NCI-H2107 treated with DMSO at 0.1 percent for 48 hours (cell line): ENCODE results near the gene BBLN.
A peak's percentile ranks its signal among the peaks of the same experiment; 100 is the strongest.
"Not testable (repeated sequence)": the region's sequence is repeated elsewhere in the genome, so short reads cannot be mapped to it uniquely, and the experiment has no call there.

Source experiments
- DNase-seq: peaks from one replicate; lab custom pipeline; 2025; ENCODE audit not compliant: unreplicated experiment; lab: John Stamatoyannopoulos, UW

BBLN gene

GRCh38 chr9:128159784-128160602 is at the start of gene BBLN:
Gene BBLN (plus strand): TSS chr9:128160265. CDS start chr9:128160408, 143 bp downstream.
- peak; percentile 72 for DNase-seq

- not testable (repeated sequence) for DNase-seq
These were observed 48.3 kb upstream of the BBLN start for GRCh38 chr9:128111726-128112125.

- no peak for DNase-seq
These were observed 46.3 kb upstream of the BBLN start for GRCh38 chr9:128113526-128114325.

GRCh38 chr9:128114326-128115186 is 45.5 kb upstream of the BBLN start:
- no peak for DNase-seq

GRCh38 chr9:128115187-128116103 is 44.6 kb upstream of the BBLN start:
- DNase-seq: no peak

GRCh38 chr9:128116104-128117083 is 43.7 kb upstream of the BBLN start:
- no peak for DNase-seq

- peak; percentile 76 for DNase-seq
These were observed 42.2 kb upstream of the BBLN start for GRCh38 chr9:128117613-128118471.

GRCh38 chr9:128118472-128118857 is 41.6 kb upstream of the BBLN start:
- DNase-seq: no peak

- DNase-seq: no peak
These were observed 40.9 kb upstream of the BBLN start for GRCh38 chr9:128118971-128119665.

- no peak for DNase-seq
These were observed 39.9 kb upstream of the BBLN start for GRCh38 chr9:128120061-128120740.

- DNase-seq: no peak
These were observed 39.2 kb upstream of the BBLN start for GRCh38 chr9:128120741-128121465.

GRCh38 chr9:128121466-128121810 is 38.6 kb upstream of the BBLN start:
- DNase-seq: no peak

- no peak for DNase-seq
These were observed 37.9 kb upstream of the BBLN start for GRCh38 chr9:128121924-128122808.

- no peak for DNase-seq
These were observed 37.3 kb upstream of the BBLN start for GRCh38 chr9:128122809-128123175.

GRCh38 chr9:128123451-128124080 is 36.5 kb upstream of the BBLN start:
- DNase-seq: no peak
